Stimulated activated naive CD8-positive, alpha-beta T cell treated with anti-CD3 and anti-CD28 coated beads, Interleukin-15, Interleukin-2, amounts not matched to agents 100 ng/mL and 50 ng/mL, for 24 hours (primary cell): Measurements from ENCODE around the gene PAPPA2.

Source experiments
- H3K27ac Mint-ChIP-seq: one replicate; pipeline ENCODE4 v1.8.0; 2021; ENCODE audit warnings: mild to moderate bottlenecking, mixed read lengths
- H3K27me3 Mint-ChIP-seq: one replicate; pipeline ENCODE4 v1.8.0; 2021; ENCODE audit warnings: mixed read lengths
- H3K36me3 Mint-ChIP-seq: one replicate; pipeline ENCODE4 v1.8.0; 2021; ENCODE audit warnings: low read depth, mixed read lengths
- H3K4me1 Mint-ChIP-seq: one replicate; pipeline ENCODE4 v1.8.0; 2021; ENCODE audit warnings: low read depth, mixed read lengths
- H3K4me3 Mint-ChIP-seq: one replicate; pipeline ENCODE4 v1.8.0; 2021; ENCODE audit warnings: mild to moderate bottlenecking, mixed read lengths
- H3K9me3 Mint-ChIP-seq: one replicate; pipeline ENCODE4 v1.8.0; 2021; ENCODE audit warnings: mixed read lengths

Gene PAPPA2

GRCh38 chr1:176529395-176530090 is 66.6 kb downstream of the PAPPA2 start:
- no peak overlapping the region for H3K27ac Mint-ChIP-seq
- H3K27me3 Mint-ChIP-seq, result no peaks in the 10 kb centered on the region
- H3K9me3 Mint-ChIP-seq, result no peaks in the 10 kb centered on the region
- no peaks in the 10 kb centered on the region for H3K36me3 Mint-ChIP-seq
- H3K4me1 Mint-ChIP-seq, result no peaks in the 10 kb centered on the region
- no peak overlapping the region for H3K4me3 Mint-ChIP-seq

GRCh38 chr1:176531036-176531435 is 68.1 kb downstream of the PAPPA2 start:
- Mint-ChIP-seq H3K9me3 (no peaks in the 10 kb centered on the region), H3K36me3 (no peaks in the 10 kb centered on the region), H3K4me1 (no peaks in the 10 kb centered on the region), H3K27ac (no peak overlapping the region), H3K27me3 (no peaks in the 10 kb centered on the region), H3K4me3 (no peak overlapping the region)

- H3K36me3 Mint-ChIP-seq, result no peaks in the 10 kb centered on the region
- no peak overlapping the region for H3K4me3 Mint-ChIP-seq
- H3K9me3 Mint-ChIP-seq, result no peaks in the 10 kb centered on the region
- no peak overlapping the region for H3K27ac Mint-ChIP-seq
- H3K27me3 Mint-ChIP-seq, result no peaks in the 10 kb centered on the region
- H3K4me1 Mint-ChIP-seq, result no peaks in the 10 kb centered on the region
Observed at GRCh38 chr1:176531921-176532897, 69.2 kb downstream of the PAPPA2 start.

- Mint-ChIP-seq H3K36me3 (no peaks in the 10 kb centered on the region), H3K9me3 (no peaks in the 10 kb centered on the region), H3K4me3 (no peak overlapping the region), H3K27me3 (no peaks in the 10 kb centered on the region), H3K4me1 (no peaks in the 10 kb centered on the region), H3K27ac (no peak overlapping the region)
Observed at GRCh38 chr1:176533020-176533419, 70.0 kb downstream of the PAPPA2 start.

- peaks cover 4% of the 10 kb centered on the region for H3K9me3 Mint-ChIP-seq
- no peaks in the 10 kb centered on the region for H3K36me3 Mint-ChIP-seq
Observed at GRCh38 chr1:176536588-176536987, 73.6 kb downstream of the PAPPA2 start.

GRCh38 chr1:176539018-176539417 is 76.0 kb downstream of the PAPPA2 start:
- Mint-ChIP-seq H3K27ac (no peak overlapping the region), H3K36me3 (no peaks in the 10 kb centered on the region), H3K27me3 (no peaks in the 10 kb centered on the region), H3K9me3 (peaks cover 4% of the 10 kb centered on the region), H3K4me3 (no peak overlapping the region), H3K4me1 (no peaks in the 10 kb centered on the region)

More at GRCh38 chr1:176536588-176536987, 73.6 kb downstream of the PAPPA2 start:
- Mint-ChIP-seq H3K27ac (no peak overlapping the region), H3K4me1 (no peaks in the 10 kb centered on the region), H3K4me3 (no peak overlapping the region), H3K27me3 (no peaks in the 10 kb centered on the region)

GRCh38 chr1:176540428-176540827 is 77.5 kb downstream of the PAPPA2 start:
- Mint-ChIP-seq H3K9me3 (peaks cover 4% of the 10 kb centered on the region), H3K27ac (no peak overlapping the region), H3K4me1 (no peaks in the 10 kb centered on the region)

GRCh38 chr1:176541663-176542062 is 78.7 kb downstream of the PAPPA2 start:
- Mint-ChIP-seq H3K27me3 (no peaks in the 10 kb centered on the region), H3K4me3 (no peak overlapping the region), H3K4me1 (no peaks in the 10 kb centered on the region), H3K27ac (no peak overlapping the region), H3K9me3 (peaks cover 4% of the 10 kb centered on the region), H3K36me3 (no peaks in the 10 kb centered on the region)

More at GRCh38 chr1:176540428-176540827, 77.5 kb downstream of the PAPPA2 start:
- no peaks in the 10 kb centered on the region for H3K27me3 Mint-ChIP-seq
- H3K4me3 Mint-ChIP-seq, result no peak overlapping the region
- no peaks in the 10 kb centered on the region for H3K36me3 Mint-ChIP-seq

- Mint-ChIP-seq H3K27me3 (no peaks in the 10 kb centered on the region), H3K4me1 (no peaks in the 10 kb centered on the region), H3K4me3 (no peak overlapping the region), H3K27ac (no peak overlapping the region), H3K9me3 (peaks cover 4% of the 10 kb centered on the region), H3K36me3 (no peaks in the 10 kb centered on the region)
Observed at GRCh38 chr1:176542352-176542751, 79.4 kb downstream of the PAPPA2 start.

GRCh38 chr1:176543360-176544129 is 80.6 kb downstream of the PAPPA2 start:
- H3K4me1 Mint-ChIP-seq, result no peaks in the 10 kb centered on the region
- H3K27ac Mint-ChIP-seq, result no peak overlapping the region
- H3K36me3 Mint-ChIP-seq, result no peaks in the 10 kb centered on the region
- H3K4me3 Mint-ChIP-seq, result no peak overlapping the region
- peaks cover 5% of the 10 kb centered on the region for H3K27me3 Mint-ChIP-seq
- H3K9me3 Mint-ChIP-seq, result peaks cover 4% of the 10 kb centered on the region

GRCh38 chr1:176545034-176545639 is 82.2 kb downstream of the PAPPA2 start:
- H3K9me3 Mint-ChIP-seq, result peaks cover 4% of the 10 kb centered on the region
- peaks cover 10% of the 10 kb centered on the region for H3K27me3 Mint-ChIP-seq
- no peaks in the 10 kb centered on the region for H3K4me1 Mint-ChIP-seq
- H3K4me3 Mint-ChIP-seq, result no peak overlapping the region
- no peaks in the 10 kb centered on the region for H3K36me3 Mint-ChIP-seq
- no peak overlapping the region for H3K27ac Mint-ChIP-seq

- Mint-ChIP-seq H3K9me3 (no peaks in the 10 kb centered on the region), H3K27me3 (peaks cover 18% of the 10 kb centered on the region), H3K36me3 (no peaks in the 10 kb centered on the region), H3K4me3 (no peak overlapping the region), H3K27ac (no peak overlapping the region), H3K4me1 (no peaks in the 10 kb centered on the region)
Observed at GRCh38 chr1:176546825-176547224, 83.8 kb downstream of the PAPPA2 start.

GRCh38 chr1:176551146-176551545 is 88.2 kb downstream of the PAPPA2 start:
- no peak overlapping the region for H3K4me3 Mint-ChIP-seq
- no peaks in the 10 kb centered on the region for H3K36me3 Mint-ChIP-seq
- peaks cover 39% of the 10 kb centered on the region for H3K27me3 Mint-ChIP-seq
- H3K9me3 Mint-ChIP-seq, result no peaks in the 10 kb centered on the region
- no peaks in the 10 kb centered on the region for H3K4me1 Mint-ChIP-seq
- no peak overlapping the region for H3K27ac Mint-ChIP-seq

- H3K4me3 Mint-ChIP-seq, result no peak overlapping the region
- H3K4me1 Mint-ChIP-seq, result no peaks in the 10 kb centered on the region
- no peaks in the 10 kb centered on the region for H3K36me3 Mint-ChIP-seq
- no peaks in the 10 kb centered on the region for H3K9me3 Mint-ChIP-seq
- no peak overlapping the region for H3K27ac Mint-ChIP-seq
- H3K27me3 Mint-ChIP-seq, result peaks cover 39% of the 10 kb centered on the region
Observed at GRCh38 chr1:176552217-176552991, 89.4 kb downstream of the PAPPA2 start.
